Measurements from ENCODE around the gene SLC29A3. TPM values are rescaled to one million over a fixed set of nuclear protein-coding genes. Genes with fewer than 3 reads are reported as not detected.
A peak's percentile ranks its signal among the peaks of the same experiment; 100 is the strongest.

The SLC29A3 gene
- total and polyA plus RNA-seq, 2 experiments from 2014 or later = 10.3 to 12.3 TPM

DNA sequence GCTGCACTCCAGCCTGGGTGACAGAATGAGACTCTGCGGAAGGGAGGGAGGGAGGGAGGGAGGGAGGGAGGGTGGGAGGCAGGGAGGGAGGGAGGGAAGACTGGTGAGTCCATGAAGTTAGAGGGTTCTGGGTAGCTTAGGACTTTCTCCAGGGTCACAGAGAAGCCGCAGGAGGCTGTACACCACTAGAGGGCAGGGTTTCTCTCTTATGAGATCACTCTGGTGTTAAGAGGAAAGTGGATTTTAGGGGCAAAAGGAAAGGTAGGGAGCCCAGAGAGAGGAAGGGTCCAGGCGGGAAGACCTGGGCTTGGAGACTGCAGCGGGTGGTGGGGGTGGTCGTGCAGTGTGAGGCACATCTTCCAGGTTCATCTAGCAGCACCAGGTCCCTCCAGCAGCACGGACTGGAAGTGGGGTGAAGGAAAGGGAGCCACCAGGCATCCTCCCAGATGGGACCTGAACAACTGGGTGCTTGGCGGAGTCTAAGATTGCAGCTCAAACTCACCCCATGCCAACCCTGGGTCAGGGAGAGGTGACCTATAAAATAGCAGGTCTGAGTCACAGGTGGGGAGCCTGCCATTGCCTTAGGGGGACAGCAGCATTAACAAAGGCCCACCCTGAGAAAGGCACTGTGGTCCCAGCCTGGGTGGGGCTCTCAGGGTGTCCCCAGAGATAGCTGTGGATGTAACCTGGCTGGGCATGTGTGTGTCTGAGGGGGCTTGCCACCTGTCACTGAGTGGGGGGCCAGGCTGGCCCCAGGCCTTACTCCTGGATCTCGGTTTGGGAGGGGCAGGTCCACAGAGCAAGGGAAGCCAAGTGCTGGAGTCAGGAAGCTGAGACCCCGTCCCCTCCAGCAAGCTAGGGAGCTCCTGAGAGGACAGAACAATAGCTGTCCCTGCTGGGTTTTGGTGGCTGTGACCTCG lies 48.5 kb upstream of the SLC29A3 start:
- DNase-seq (ENCODE audit: low spot score) (peak; percentile 94), ATAC-seq (peak; percentile 64)
- Mint-ChIP-seq H3K4me3 (peak overlapping the region; percentile 62), H3K9me3 (no peaks in the 10 kb centered on the region; the same call in 2 of the 3 replicates), H3K27me3 (ENCODE audit: insufficient read depth, low read depth, poor library complexity) (peaks cover 20% of the 10 kb centered on the region), H3K4me1 (peaks cover 77% of the 10 kb centered on the region), H3K36me3 (ENCODE audit: low read depth) (no peaks in the 10 kb centered on the region; the same call in 2 of the 3 replicates), H3K27ac (peak overlapping the region; percentile 93)
- H4K20me1 ChIP-seq (replicated peaks; ENCODE audit: insufficient read depth) = no peaks in the 10 kb centered on the region; the same call in 1 of the 2 replicates
- peak overlapping the region; percentile 34; the same call in 1 of the 2 replicates for H3K4me3 ChIP-seq
- H3K27ac ChIP-seq (ENCODE audit: low read depth) = peak overlapping the region; percentile 96
- H3K4me1 ChIP-seq (ENCODE audit: insufficient read depth) = peaks cover 42% of the 10 kb centered on the region
- H3K79me2 ChIP-seq (replicated peaks; ENCODE audit: insufficient read depth) = peaks cover 37% of the 10 kb centered on the region
- H3K36me3 ChIP-seq (ENCODE audit: insufficient read depth) = no peaks in the 10 kb centered on the region
- H3K27me3 ChIP-seq (ENCODE audit: insufficient read depth) = no peaks in the 10 kb centered on the region
- TF ChIP-seq, protein P1, sequence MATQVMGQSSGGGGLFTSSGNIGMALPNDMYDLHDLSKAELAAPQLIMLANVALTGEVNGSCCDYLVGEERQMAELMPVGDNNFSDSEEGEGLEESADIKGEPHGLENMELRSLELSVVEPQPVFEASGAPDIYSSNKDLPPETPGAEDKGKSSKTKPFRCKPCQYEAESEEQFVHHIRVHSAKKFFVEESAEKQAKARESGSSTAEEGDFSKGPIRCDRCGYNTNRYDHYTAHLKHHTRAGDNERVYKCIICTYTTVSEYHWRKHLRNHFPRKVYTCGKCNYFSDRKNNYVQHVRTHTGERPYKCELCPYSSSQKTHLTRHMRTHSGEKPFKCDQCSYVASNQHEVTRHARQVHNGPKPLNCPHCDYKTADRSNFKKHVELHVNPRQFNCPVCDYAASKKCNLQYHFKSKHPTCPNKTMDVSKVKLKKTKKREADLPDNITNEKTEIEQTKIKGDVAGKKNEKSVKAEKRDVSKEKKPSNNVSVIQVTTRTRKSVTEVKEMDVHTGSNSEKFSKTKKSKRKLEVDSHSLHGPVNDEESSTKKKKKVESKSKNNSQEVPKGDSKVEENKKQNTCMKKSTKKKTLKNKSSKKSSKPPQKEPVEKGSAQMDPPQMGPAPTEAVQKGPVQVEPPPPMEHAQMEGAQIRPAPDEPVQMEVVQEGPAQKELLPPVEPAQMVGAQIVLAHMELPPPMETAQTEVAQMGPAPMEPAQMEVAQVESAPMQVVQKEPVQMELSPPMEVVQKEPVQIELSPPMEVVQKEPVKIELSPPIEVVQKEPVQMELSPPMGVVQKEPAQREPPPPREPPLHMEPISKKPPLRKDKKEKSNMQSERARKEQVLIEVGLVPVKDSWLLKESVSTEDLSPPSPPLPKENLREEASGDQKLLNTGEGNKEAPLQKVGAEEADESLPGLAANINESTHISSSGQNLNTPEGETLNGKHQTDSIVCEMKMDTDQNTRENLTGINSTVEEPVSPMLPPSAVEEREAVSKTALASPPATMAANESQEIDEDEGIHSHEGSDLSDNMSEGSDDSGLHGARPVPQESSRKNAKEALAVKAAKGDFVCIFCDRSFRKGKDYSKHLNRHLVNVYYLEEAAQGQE (IDR thresholded peaks at IDR 0.05; ENCODE audit: unreplicated experiment) = no peak
- TF ChIP-seq, protein P2, sequence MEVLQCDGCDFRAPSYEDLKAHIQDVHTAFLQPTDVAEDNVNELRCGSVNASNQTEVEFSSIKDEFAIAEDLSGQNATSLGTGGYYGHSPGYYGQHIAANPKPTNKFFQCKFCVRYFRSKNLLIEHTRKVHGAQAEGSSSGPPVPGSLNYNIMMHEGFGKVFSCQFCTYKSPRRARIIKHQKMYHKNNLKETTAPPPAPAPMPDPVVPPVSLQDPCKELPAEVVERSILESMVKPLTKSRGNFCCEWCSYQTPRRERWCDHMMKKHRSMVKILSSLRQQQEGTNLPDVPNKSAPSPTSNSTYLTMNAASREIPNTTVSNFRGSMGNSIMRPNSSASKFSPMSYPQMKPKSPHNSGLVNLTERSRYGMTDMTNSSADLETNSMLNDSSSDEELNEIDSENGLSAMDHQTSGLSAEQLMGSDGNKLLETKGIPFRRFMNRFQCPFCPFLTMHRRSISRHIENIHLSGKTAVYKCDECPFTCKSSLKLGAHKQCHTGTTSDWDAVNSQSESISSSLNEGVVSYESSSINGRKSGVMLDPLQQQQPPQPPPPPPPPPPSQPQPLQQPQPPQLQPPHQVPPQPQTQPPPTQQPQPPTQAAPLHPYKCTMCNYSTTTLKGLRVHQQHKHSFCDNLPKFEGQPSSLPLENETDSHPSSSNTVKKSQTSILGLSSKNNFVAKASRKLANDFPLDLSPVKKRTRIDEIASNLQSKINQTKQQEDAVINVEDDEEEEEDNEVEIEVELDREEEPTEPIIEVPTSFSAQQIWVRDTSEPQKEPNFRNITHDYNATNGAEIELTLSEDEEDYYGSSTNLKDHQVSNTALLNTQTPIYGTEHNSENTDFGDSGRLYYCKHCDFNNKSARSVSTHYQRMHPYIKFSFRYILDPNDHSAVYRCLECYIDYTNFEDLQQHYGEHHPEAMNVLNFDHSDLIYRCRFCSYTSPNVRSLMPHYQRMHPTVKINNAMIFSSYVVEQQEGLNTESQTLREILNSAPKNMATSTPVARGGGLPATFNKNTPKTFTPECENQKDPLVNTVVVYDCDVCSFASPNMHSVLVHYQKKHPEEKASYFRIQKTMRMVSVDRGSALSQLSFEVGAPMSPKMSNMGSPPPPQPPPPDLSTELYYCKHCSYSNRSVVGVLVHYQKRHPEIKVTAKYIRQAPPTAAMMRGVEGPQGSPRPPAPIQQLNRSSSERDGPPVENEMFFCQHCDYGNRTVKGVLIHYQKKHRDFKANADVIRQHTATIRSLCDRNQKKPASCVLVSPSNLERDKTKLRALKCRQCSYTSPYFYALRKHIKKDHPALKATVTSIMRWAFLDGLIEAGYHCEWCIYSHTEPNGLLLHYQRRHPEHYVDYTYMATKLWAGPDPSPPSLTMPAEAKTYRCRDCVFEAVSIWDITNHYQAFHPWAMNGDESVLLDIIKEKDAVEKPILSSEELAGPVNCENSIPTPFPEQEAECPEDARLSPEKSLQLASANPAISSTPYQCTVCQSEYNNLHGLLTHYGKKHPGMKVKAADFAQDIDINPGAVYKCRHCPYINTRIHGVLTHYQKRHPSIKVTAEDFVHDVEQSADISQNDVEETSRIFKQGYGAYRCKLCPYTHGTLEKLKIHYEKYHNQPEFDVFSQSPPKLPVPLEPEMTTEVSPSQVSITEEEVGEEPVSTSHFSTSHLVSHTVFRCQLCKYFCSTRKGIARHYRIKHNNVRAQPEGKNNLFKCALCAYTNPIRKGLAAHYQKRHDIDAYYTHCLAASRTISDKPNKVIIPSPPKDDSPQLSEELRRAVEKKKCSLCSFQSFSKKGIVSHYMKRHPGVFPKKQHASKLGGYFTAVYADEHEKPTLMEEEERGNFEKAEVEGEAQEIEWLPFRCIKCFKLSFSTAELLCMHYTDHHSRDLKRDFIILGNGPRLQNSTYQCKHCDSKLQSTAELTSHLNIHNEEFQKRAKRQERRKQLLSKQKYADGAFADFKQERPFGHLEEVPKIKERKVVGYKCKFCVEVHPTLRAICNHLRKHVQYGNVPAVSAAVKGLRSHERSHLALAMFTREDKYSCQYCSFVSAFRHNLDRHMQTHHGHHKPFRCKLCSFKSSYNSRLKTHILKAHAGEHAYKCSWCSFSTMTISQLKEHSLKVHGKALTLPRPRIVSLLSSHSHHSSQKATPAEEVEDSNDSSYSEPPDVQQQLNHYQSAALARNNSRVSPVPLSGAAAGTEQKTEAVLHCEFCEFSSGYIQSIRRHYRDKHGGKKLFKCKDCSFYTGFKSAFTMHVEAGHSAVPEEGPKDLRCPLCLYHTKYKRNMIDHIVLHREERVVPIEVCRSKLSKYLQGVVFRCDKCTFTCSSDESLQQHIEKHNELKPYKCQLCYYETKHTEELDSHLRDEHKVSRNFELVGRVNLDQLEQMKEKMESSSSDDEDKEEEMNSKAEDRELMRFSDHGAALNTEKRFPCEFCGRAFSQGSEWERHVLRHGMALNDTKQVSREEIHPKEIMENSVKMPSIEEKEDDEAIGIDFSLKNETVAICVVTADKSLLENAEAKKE (CRISPR knock-in tag; IDR thresholded peaks at IDR 0.05) = no peak
- TF ChIP-seq, protein P3, sequence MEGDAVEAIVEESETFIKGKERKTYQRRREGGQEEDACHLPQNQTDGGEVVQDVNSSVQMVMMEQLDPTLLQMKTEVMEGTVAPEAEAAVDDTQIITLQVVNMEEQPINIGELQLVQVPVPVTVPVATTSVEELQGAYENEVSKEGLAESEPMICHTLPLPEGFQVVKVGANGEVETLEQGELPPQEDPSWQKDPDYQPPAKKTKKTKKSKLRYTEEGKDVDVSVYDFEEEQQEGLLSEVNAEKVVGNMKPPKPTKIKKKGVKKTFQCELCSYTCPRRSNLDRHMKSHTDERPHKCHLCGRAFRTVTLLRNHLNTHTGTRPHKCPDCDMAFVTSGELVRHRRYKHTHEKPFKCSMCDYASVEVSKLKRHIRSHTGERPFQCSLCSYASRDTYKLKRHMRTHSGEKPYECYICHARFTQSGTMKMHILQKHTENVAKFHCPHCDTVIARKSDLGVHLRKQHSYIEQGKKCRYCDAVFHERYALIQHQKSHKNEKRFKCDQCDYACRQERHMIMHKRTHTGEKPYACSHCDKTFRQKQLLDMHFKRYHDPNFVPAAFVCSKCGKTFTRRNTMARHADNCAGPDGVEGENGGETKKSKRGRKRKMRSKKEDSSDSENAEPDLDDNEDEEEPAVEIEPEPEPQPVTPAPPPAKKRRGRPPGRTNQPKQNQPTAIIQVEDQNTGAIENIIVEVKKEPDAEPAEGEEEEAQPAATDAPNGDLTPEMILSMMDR (conservative IDR thresholded peaks at IDR 0.05; ENCODE audit: low read depth in 2 of 2) = peak; percentile 64 to 77
- H3F3A ChIP-seq (replicated peaks; ENCODE audit: low read depth) = peaks cover 7% of the 10 kb centered on the region
- H2AFZ ChIP-seq = no peak overlapping the region
- no peaks in the 10 kb centered on the region for H3K9me2 ChIP-seq (ENCODE audit: insufficient read depth)
- peak overlapping the region; percentile 64; the same call in 1 of the 2 replicates for H3K4me2 ChIP-seq

All from GM23338 (cell line).